Mucosa of gallbladder (tissue), 1 donor: Measurements from ENCODE around the gene PCNX3. TPM values are rescaled to one million over a fixed set of nuclear protein-coding genes. Genes with fewer than 3 reads are reported as not detected.

ENCODE experiments used
- DNase-seq: peaks from one replicate; pipeline ENCODE4 v3.0.0-alpha.2; 2020; ENCODE audit warnings: low spot score
- total RNA-seq: library from RNA; stranded (reverse); gene quantifications from one replicate; pipeline ENCODE4 v1.2.1, GENCODE V29; 2021
- donor health status: DM: no; HTN: no; CAD: no.

PCNX3 gene
- total RNA-seq = 52.5 TPM

- DNase-seq = peak; percentile 100
Observed at GRCh38 chr11:65615229-65615949, at the start of gene PCNX3. Gene PCNX3, plus strand, starts transcription at chr11:65615776. Its CDS starts 536 bp downstream, at chr11:65616312.

DNA sequence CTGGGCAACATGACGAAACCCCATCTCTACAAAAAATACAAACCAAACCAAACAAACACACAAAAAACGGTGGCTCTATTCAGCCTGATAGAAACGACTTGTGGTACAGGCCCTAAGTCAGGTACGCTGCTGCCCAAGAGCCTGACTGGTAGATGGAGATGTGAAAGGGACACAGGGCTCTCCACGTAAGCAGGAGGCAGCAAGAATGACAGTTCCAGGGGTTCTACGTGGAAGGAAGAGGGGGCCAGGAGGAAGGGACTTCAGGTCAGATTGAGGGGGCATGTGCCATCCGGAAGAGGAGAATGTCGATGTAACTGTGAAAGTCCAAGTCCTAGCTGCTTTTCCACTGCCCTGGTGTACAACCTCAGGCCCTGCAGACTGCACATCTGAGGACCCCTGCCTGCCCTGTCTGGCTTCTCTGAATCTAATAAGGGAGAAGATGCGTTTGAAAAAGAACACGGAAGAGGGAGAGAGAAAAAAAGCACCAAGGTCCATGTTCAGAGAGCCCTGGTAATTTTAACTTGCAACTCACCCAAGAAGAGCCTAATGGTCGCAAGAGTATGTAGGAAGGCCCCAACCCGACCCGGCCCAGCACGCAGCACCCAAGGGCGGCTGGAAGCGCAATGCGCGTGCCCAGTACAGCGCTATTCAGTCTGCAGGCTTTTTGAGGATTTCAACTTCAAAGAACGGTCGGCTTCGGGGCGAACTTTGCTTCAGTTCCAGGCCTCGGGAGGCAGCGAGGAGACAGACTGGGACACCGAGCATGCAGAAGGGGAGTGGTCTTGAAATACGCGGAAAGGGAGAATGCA, 46.2 kb upstream of the PCNX3 start:
- DNase-seq = no peak

- DNase-seq = peak; percentile 97
Observed at GRCh38 chr11:65569973-65570918, 45.3 kb upstream of the PCNX3 start, which contains the start of gene ZNRD2. Gene ZNRD2, plus strand, starts transcription at chr11:65570477. Its CDS starts 15 bp downstream, at chr11:65570492.

- DNase-seq = no peak
Observed at GRCh38 chr11:65571420-65571819, 44.2 kb upstream of the PCNX3 start.

- DNase-seq = no peak
Observed at GRCh38 chr11:65571940-65572339, 43.6 kb upstream of the PCNX3 start.

DNA sequence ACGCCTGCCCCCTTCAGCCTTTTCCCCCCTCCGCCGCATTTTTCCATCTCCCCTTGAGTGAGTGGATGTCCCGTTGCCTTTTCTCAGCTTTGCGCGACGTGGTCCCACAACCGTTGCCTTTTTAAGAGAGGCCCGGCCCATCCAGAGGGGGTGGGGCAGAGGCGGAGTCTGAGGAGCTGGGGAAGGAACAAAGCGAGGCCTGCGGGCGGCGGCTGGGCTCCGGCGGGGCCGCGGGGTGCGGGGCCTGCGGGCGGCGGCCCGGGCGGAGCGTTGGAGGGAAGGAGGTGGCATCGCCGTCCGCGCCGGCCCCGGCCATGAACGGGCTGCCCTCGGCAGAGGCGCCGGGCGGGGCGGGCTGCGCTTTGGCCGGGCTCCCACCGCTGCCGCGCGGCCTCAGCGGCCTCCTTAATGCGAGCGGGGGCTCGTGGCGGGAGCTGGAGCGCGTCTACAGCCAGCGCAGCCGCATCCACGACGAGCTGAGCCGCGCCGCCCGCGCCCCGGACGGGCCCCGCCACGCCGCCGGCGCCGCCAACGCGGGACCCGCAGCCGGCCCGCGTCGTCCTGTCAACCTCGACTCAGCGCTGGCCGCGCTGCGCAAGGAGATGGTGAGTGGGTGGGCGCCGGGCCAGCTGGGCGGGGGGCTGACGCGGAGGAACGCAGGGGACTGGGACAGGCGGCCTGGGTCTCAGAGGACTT, 43.1 kb upstream of the PCNX3 start, which contains the start of gene FAM89B:
Gene FAM89B, plus strand, starts transcription at position 183 of the 696 bp plus-strand sequence. Its CDS starts 132 bp downstream, at position 315.
- peak; percentile 91 for DNase-seq

DNA sequence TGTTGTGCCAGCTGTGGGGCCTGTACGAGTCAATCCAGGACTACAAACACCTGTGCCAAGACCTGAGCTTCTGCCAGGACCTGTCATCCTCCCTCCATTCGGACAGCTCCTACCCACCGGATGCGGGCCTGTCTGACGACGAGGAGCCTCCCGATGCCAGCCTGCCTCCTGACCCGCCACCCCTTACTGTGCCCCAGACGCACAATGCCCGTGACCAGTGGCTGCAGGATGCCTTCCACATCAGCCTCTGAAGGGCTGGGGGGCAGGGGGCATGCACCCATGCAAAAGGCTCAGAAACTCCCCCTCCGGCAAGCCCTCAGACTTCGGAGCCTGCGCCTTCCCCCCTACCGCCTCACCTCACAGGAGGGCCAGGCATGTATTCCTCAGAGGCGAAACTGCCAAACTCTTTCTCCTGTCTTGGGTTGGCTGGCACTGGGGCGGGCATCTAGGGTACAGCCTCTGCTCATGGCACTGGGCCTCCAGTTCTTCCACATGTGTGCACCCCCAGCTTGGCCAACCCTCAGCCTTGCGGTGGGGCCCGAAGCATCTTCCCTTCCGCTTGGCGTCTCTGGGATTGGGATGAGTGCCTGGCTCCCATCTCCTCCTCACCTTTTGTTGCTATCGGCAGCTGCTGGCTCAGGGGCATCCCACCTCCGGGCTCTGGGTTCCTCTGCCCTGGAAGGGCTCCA, 42.0 kb upstream of the PCNX3 start:
- no peak for DNase-seq

- DNase-seq = peak; percentile 87
Observed at GRCh38 chr11:65574109-65574810, 41.3 kb upstream of the PCNX3 start.

- no peak for DNase-seq
Observed at GRCh38 chr11:65574811-65575567, 40.6 kb upstream of the PCNX3 start.

DNA sequence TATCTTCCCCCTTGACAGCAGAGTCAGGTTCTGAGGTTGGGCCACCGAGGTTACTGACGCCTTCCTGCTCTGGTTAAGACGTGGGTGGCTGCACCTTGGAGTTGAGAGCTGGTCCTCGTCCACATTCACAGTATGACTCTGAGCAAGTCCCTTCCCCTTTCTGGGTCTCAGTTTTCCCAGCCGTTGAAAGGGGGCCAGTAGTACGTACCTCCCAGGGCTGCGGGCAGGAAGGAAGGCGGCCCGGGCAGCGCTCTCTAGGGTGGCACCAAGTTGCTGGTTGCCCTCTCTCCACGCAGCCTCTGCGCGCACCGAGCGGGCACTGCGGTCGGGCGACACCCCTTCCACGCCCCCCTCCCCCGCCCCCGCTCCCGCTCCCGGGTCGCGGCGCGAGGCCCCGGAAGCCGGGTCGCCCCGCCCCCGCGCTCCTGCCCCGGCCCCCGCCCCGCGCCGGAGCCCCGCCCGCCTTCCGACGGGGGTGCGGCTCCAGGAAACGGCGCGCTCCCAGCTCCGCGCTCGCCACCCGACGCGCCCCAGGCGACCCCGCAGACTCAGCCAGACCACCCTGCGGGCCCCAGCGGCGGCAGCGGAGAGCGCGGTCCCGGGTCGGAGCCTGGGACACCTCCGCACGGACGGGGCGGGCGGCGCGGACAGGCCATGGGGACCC, 39.9 kb upstream of the PCNX3 start, which contains the start of gene EHBP1L1:
Gene EHBP1L1, plus strand, starts transcription at position 486 of the 664 bp plus-strand sequence. CDS start 250 bp downstream, outside the sequence.
- peak; percentile 51 for DNase-seq

DNA sequence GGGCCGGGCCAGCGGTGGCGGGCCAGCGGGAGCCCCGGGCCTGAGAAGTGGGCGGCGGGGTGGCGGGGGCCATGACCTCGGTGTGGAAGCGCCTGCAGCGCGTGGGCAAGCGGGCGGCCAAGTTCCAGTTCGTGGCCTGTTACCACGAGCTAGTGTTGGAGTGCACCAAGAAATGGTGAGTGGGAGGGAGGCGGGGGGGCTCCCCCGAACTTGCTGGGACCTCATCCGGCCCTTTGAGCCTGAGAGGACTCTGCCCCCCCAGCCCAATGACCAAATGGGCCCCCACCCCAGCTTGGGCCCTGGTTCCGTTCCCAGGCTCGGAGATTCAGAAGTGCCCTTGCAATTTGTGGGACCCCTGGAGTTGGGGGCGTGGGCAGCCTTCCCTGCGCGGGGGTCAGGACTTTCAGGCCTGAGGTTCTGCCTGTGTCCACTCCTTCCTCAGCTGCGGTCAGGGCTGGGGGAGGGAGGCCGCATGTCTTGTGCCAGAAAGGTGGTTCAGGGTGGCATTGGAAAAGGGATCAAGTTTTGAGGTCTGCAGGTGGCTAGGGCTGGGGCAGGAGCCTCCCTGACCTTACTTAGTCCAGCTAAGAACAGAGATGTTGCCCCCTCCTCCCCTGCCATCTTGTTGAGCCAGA, 39.2 kb upstream of the PCNX3 start:
- DNase-seq = no peak

DNA sequence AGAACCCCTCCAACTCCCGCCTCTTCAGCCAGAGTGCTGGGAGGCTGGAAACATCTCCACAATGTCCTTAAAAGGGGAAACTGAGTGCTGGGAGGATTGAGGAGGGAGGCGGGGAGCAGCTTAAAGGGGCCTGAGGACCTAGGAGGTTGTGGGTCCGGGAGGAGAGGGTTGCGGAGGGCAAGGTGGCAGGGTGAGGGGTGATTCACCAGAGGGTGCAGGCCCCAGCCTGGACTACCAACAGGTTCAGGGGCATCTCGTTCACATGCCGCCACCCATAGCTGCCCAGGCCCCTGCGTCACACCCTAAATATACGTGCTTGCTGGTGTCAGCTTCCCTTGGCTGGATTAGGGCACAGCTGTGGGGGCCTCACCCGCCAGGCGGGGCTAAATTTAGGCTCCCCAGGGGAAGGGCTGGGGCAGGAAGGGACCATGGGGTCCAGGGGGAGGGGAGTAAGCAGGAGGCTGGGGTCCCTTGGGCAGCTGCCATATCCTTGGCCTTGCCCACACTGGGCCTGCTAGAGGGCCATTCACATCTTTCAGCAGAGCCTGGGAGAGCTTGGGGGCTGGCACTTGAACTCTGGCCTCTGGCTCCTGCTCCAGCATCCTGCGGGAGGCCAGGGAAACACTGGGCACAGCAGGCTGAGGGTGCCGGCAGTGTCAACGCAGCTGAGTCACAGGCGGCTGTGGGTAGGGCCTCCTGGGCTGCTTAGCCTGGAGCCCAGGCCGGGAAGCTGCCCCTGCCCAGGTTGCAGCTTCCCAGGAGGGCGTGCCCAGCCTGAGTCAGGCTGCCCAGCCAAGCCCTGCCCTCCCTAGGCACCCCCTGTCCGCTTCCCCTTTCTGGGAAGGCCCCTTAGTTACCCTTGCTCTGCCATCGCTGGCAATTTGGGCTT, 38.5 kb upstream of the PCNX3 start:
- peak; percentile 62 for DNase-seq

DNA sequence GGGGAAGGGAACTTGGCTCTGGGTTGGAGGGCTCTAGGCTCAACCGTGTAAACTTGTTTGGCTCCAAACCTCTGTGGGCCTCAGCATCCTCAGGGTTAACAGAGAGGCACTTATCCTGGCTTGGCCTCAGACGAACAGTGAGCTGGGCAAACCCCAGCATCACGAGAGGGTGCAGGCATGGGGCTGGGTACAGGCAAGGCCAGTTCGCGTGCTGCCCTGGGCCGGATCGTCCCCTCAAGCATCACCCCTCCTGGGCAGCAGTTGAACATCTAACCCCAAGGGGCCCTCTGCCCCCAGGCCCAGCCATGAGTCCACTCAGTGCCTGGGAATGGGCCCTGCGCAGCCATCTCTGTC, 37.8 kb upstream of the PCNX3 start:
- no peak for DNase-seq

DNA sequence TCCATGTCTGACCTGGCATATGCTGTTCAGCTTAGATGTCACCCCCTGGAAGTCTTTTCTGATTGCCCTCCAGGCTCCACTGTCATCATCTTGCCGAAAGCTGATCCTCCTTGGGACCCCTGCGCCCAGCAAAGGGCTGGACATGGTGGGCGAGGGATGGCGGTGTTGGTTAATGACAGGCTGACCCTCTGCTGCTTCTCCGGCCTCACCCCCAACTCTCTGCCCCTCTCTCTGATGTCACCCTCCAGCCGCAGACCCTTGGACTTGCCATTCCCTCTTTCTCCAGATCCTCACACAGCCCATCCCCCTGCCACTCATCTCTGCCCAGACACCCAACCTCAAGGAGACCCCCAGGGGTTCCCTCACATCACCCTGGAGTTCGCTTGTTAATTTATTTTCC, 37.4 kb upstream of the PCNX3 start:
- no peak for DNase-seq

- no peak for DNase-seq
Observed at GRCh38 chr11:65578667-65579066, 36.9 kb upstream of the PCNX3 start.

DNA sequence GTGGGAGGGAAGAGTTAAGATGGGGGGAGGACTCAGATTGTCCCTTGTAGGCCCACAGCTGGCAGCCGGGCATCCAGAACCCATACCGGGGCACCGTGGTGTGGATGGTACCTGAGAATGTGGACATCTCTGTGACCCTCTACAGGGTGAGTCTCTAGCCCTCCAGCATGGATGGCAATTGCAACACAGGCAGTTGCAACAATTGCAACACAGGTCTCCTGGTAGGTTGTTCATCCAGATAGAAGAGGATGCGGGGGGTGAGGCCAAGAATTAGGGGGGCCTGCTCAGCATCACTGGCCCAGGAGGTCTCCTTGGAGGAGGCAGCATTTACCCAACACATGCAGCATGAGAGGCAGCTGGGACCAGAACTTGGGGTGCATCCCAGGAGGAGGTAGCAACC, 36.3 kb upstream of the PCNX3 start:
- DNase-seq = no peak
